Endothelial cell (in vitro differentiated cells): Measurements from ENCODE around the gene PHKA2. TPM values are rescaled to one million over a fixed set of nuclear protein-coding genes. Genes with fewer than 3 reads are reported as not detected.

Source experiments
- DNase-seq: peaks from one replicate; pipeline ENCODE4 v3.0.0; 2021; ENCODE audit warnings: low spot score
- H3K27ac Mint-ChIP-seq: one replicate; pipeline ENCODE4 v1.8.0; 2021; ENCODE audit warnings: mixed read lengths, inconsistent platforms; ENCODE audit not compliant: unreplicated experiment
- H3K27me3 Mint-ChIP-seq: one replicate; pipeline ENCODE4 v1.8.0; 2021; ENCODE audit warnings: mild to moderate bottlenecking, moderate library complexity, mixed read lengths, inconsistent platforms; ENCODE audit not compliant: unreplicated experiment
- H3K36me3 Mint-ChIP-seq: one replicate; pipeline ENCODE4 v1.8.0; 2021; ENCODE audit warnings: mild to moderate bottlenecking, low read depth, mixed read lengths, inconsistent platforms; ENCODE audit not compliant: unreplicated experiment
- H3K4me1 Mint-ChIP-seq: one replicate; pipeline ENCODE4 v1.8.0; 2021; ENCODE audit warnings: mild to moderate bottlenecking, mixed read lengths, inconsistent platforms; ENCODE audit not compliant: unreplicated experiment
- H3K4me3 Mint-ChIP-seq: one replicate; pipeline ENCODE4 v1.8.0; 2021; ENCODE audit warnings: mild to moderate bottlenecking, mixed read lengths, inconsistent platforms; ENCODE audit not compliant: unreplicated experiment
- H3K9me3 Mint-ChIP-seq: one replicate; pipeline ENCODE4 v1.8.0; 2021; ENCODE audit warnings: mixed read lengths, inconsistent platforms; ENCODE audit not compliant: unreplicated experiment
- long read RNA-seq: library from polyadenylated mRNA; unstranded; transcript quantifications from one replicate; pipeline ENCODE4 v2.0.0, GENCODE V29; 2020; ENCODE audit not compliant: unreplicated experiment
- total RNA-seq: library from RNA; stranded (reverse); fragmentation: NEBNext Ultra II Directional; extraction: Animal tissue kit (Norgen Biotek cat#: 25700); gene quantifications from one replicate; pipeline ENCODE4 v1.2.1, GENCODE V29; 2021; ENCODE audit not compliant: unreplicated experiment
- TF ChIP-seq, protein P1 (sequence below): fragments of 200-600 bp; sonication (generic); IDR thresholded peaks from one replicate; pipeline ENCODE4 v1.5.0; 2021; ENCODE audit warnings: antibody characterized with exemption; ENCODE audit not compliant: unreplicated experiment

PHKA2 gene, protein sequence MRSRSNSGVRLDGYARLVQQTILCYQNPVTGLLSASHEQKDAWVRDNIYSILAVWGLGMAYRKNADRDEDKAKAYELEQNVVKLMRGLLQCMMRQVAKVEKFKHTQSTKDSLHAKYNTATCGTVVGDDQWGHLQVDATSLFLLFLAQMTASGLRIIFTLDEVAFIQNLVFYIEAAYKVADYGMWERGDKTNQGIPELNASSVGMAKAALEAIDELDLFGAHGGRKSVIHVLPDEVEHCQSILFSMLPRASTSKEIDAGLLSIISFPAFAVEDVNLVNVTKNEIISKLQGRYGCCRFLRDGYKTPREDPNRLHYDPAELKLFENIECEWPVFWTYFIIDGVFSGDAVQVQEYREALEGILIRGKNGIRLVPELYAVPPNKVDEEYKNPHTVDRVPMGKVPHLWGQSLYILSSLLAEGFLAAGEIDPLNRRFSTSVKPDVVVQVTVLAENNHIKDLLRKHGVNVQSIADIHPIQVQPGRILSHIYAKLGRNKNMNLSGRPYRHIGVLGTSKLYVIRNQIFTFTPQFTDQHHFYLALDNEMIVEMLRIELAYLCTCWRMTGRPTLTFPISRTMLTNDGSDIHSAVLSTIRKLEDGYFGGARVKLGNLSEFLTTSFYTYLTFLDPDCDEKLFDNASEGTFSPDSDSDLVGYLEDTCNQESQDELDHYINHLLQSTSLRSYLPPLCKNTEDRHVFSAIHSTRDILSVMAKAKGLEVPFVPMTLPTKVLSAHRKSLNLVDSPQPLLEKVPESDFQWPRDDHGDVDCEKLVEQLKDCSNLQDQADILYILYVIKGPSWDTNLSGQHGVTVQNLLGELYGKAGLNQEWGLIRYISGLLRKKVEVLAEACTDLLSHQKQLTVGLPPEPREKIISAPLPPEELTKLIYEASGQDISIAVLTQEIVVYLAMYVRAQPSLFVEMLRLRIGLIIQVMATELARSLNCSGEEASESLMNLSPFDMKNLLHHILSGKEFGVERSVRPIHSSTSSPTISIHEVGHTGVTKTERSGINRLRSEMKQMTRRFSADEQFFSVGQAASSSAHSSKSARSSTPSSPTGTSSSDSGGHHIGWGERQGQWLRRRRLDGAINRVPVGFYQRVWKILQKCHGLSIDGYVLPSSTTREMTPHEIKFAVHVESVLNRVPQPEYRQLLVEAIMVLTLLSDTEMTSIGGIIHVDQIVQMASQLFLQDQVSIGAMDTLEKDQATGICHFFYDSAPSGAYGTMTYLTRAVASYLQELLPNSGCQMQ
- 19.7 TPM for total RNA-seq
- long read RNA-seq, partial matches to known transcripts = 1 of 2 reads
- long read RNA-seq, other reads (novel, unspliced or antisense) = 0 of 2 reads

DNA sequence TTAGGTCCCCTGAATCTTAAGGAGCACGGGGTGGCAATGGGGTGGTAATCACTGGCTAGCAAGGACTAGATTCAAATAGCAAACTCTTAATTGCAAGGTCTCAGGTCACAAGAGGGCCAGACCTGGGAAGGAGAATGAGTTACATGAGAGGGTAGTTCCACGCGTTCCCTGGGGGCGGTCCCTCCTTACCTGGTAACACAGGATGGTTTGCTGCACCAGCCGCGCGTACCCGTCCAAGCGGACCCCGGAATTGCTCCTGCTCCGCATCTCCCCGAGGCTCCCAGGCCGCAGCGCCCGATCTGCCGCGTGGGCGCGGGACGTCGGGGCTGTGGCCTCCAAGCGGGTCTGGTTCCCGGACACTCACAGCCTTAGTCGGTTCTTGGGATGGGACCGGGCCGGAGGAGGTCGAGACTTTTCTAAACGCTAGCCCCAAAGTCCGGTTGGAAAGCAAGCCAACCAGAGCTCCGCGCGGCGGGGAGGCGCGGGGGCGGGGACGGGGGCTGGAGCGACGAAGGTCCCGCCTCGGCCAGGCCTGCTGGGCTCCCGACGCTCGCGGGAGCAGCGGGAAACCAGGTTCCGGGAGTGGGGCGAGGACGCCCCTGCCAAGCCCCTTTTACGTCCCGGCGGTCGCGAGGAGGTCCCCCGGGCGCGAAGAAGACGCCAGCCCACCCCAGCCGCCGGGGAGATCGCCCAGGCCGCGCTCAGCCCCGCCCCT lies at the start of gene PHKA2:
TSS of gene PHKA2 (minus strand) at position 449 of the 715 bp plus-strand sequence. CDS start at position 267, 182 bp downstream.
- peaks cover 3% of the 10 kb centered on the region for H3K27me3 Mint-ChIP-seq
- H3K4me3 Mint-ChIP-seq = peak within 1 kb of the TSS; percentile 93
- H3K4me1 Mint-ChIP-seq = peaks cover 4% of the 10 kb centered on the region
- peak within 1 kb of the TSS; percentile 86 for H3K27ac Mint-ChIP-seq
- peak; percentile 45 for DNase-seq
- TF ChIP-seq, protein P1, sequence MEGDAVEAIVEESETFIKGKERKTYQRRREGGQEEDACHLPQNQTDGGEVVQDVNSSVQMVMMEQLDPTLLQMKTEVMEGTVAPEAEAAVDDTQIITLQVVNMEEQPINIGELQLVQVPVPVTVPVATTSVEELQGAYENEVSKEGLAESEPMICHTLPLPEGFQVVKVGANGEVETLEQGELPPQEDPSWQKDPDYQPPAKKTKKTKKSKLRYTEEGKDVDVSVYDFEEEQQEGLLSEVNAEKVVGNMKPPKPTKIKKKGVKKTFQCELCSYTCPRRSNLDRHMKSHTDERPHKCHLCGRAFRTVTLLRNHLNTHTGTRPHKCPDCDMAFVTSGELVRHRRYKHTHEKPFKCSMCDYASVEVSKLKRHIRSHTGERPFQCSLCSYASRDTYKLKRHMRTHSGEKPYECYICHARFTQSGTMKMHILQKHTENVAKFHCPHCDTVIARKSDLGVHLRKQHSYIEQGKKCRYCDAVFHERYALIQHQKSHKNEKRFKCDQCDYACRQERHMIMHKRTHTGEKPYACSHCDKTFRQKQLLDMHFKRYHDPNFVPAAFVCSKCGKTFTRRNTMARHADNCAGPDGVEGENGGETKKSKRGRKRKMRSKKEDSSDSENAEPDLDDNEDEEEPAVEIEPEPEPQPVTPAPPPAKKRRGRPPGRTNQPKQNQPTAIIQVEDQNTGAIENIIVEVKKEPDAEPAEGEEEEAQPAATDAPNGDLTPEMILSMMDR = no peak
- H3K36me3 Mint-ChIP-seq = peaks cover 5% of the 10 kb centered on the region
- H3K9me3 Mint-ChIP-seq = no peaks in the 10 kb centered on the region

DNA sequence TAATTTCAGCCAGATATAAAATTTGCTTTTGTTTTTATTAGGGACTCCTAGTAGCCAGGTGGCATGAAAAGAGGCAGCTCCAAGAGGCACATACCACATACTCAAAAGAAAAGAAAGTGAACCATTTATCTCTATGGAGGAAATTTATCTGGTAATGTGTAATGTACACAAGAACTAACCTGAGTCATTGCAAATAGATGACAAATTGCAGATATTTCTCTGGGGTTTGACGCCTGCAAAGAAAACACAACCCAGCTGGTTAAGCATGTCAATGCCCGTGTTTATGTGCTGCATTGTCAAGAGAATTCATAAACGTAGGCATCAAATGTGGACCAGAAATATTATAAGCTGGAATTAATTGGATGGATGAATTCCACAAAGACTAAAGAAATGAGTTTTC lies 46.9 kb upstream of the PHKA2 start:
- Mint-ChIP-seq H3K9me3 (no peaks in the 10 kb centered on the region), H3K27me3 (peaks cover 1% of the 10 kb centered on the region), H3K4me3 (no peak overlapping the region), H3K27ac (no peak overlapping the region), H3K4me1 (no peaks in the 10 kb centered on the region), H3K36me3 (no peaks in the 10 kb centered on the region)
- TF ChIP-seq, protein P1 = no peak
- no peak for DNase-seq

DNA sequence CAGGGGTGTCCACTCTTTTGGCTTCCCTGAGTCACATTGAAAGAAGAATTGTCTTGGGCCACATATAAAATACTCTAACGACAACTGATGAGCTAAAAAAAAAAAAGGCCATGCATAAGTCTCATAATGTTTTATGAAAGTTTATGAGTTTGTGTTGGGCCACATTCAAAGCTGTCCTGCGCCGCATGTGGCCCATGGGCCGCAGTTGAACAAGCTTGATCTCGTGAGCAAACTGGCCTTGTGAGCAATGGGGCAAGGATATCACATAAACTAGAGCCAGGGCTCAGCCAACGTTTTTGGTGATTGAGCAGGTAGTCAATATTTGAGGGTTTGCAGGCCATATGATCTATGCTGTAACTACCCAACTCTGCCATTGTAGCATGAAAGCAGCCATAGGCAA lies 44.6 kb upstream of the PHKA2 start:
- H3K4me3 Mint-ChIP-seq = no peak overlapping the region
- TF ChIP-seq, protein P1 = no peak
- no peaks in the 10 kb centered on the region for H3K9me3 Mint-ChIP-seq

DNA sequence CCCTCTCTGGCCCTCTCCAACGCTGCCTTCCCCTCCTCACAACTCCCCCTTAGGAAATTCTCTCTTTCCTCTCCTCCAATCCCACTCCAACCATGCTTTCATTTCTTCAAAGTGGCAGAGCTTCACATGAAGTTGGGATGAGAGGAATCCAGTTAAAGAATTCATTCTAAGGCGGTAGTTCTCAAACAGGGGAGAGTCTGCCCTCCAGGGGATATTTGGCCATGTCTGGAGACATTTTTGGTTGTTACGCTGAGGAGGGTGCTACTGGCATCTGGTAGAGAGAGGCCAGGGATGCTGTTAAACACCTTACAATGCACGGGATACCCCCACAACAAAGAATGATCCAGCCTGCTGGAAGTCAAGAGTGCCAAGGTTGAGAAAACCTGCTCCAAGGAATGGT lies 40.5 kb upstream of the PHKA2 start:
- no peaks in the 10 kb centered on the region for H3K4me1 Mint-ChIP-seq
- H3K27ac Mint-ChIP-seq = no peak overlapping the region
- H3K9me3 Mint-ChIP-seq = no peaks in the 10 kb centered on the region
- H3K36me3 Mint-ChIP-seq = no peaks in the 10 kb centered on the region
- H3K27me3 Mint-ChIP-seq = no peaks in the 10 kb centered on the region
- TF ChIP-seq, protein P1 = no peak
- no peak overlapping the region for H3K4me3 Mint-ChIP-seq
- DNase-seq = no peak

More for the DNA sequence above, 44.6 kb upstream of the PHKA2 start:
- DNase-seq = no peak
- peaks cover 1% of the 10 kb centered on the region for H3K27me3 Mint-ChIP-seq
- H3K36me3 Mint-ChIP-seq = no peaks in the 10 kb centered on the region
- H3K4me1 Mint-ChIP-seq = no peaks in the 10 kb centered on the region
- no peak overlapping the region for H3K27ac Mint-ChIP-seq
